HL-60 (cell line): ENCODE results near the gene PPP2R5C.

Source experiments
- DNase-seq, 2 experiments: peaks; one replicate each; pipeline ENCODE4 v3.0.0-alpha.2; 2010 to 2020; ENCODE audit warnings: low read depth in 1 of 2, low spot score in 1 of 2
- H3K27ac ChIP-seq: fragments of 250-450 bp; sonication (Bioruptor Pico); replicated peaks from 2 replicates; pipeline ENCODE4 v1.5.1; 2020; ENCODE audit warnings: mild to moderate bottlenecking, moderate library complexity
- H3K27me3 ChIP-seq: fragments of 250-450 bp; sonication (Bioruptor Pico); 2 replicates; pipeline ENCODE4 v1.5.1; 2021; ENCODE audit warnings: mild to moderate bottlenecking, moderate library complexity; ENCODE audit not compliant: insufficient read depth, poor library complexity, severe bottlenecking
- H3K4me3 ChIP-seq: replicated peaks from 2 replicates; pipeline ENCODE4 v1.5.1; 2011; ENCODE audit warnings: mild to moderate bottlenecking, control low read depth, low read length; ENCODE audit not compliant: insufficient read depth
- CTCF ChIP-seq: IDR thresholded peaks from one replicate; pipeline ENCODE4 v1.5.1; 2011; ENCODE audit warnings: low read length, control low read depth, inconsistent platforms; ENCODE audit not compliant: insufficient read depth
- GABPA ChIP-seq: IDR thresholded peaks from 2 replicates; pipeline ENCODE4 v1.6.1; 2012; ENCODE audit warnings: low read depth
- POLR2AphosphoS5 ChIP-seq: IDR thresholded peaks from 2 replicates; pipeline ENCODE4 v1.6.1; 2012; ENCODE audit warnings: low read depth
- SPI1 ChIP-seq: IDR thresholded peaks from 2 replicates; pipeline ENCODE4 v1.6.1; 2012; ENCODE audit warnings: low read depth, mild to moderate bottlenecking, borderline replicate concordance
- TF ChIP-seq, protein P1 (sequence below): IDR thresholded peaks from 2 replicates; pipeline ENCODE4 v1.6.1; 2012; ENCODE audit warnings: low read depth; ENCODE audit not compliant: insufficient replicate concordance

The PPP2R5C gene

GRCh38 chr14:101839236-101839635, 77.7 kb downstream of the PPP2R5C start:
- no peak overlapping the region for H3K27ac ChIP-seq
- H3K4me3 ChIP-seq = no peak overlapping the region
- DNase-seq = no peak
- TF ChIP-seq POLR2AphosphoS5 = 0 out of 2 replicates have a peak, but pooled peaks have one; percentile 32
- TF ChIP-seq, protein P1, sequence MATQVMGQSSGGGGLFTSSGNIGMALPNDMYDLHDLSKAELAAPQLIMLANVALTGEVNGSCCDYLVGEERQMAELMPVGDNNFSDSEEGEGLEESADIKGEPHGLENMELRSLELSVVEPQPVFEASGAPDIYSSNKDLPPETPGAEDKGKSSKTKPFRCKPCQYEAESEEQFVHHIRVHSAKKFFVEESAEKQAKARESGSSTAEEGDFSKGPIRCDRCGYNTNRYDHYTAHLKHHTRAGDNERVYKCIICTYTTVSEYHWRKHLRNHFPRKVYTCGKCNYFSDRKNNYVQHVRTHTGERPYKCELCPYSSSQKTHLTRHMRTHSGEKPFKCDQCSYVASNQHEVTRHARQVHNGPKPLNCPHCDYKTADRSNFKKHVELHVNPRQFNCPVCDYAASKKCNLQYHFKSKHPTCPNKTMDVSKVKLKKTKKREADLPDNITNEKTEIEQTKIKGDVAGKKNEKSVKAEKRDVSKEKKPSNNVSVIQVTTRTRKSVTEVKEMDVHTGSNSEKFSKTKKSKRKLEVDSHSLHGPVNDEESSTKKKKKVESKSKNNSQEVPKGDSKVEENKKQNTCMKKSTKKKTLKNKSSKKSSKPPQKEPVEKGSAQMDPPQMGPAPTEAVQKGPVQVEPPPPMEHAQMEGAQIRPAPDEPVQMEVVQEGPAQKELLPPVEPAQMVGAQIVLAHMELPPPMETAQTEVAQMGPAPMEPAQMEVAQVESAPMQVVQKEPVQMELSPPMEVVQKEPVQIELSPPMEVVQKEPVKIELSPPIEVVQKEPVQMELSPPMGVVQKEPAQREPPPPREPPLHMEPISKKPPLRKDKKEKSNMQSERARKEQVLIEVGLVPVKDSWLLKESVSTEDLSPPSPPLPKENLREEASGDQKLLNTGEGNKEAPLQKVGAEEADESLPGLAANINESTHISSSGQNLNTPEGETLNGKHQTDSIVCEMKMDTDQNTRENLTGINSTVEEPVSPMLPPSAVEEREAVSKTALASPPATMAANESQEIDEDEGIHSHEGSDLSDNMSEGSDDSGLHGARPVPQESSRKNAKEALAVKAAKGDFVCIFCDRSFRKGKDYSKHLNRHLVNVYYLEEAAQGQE = no peak
- no peaks in the 10 kb centered on the region for H3K27me3 ChIP-seq

DNA sequence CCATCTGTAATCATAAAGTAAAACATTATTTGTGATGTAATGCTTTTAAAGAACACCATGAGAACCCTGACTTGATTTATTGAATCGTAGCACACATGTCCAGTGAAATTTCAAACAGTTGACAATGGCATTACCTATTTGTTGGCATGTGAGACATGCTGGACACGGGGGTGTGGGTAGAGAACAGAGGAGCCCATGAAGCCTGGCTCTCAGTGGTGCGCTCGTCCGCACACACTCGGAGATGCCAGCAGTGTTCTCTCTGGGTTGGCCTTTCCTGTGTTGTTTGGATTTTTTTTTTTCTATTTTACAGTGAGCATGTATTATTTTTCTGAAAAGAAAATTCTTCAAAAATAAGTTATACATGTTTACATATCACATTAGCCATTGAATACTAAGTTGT, 78.2 kb downstream of the PPP2R5C start:
- TF ChIP-seq CTCF (no peak), GABPA (no peak), SPI1 (no peak), POLR2AphosphoS5 (no peak)
- TF ChIP-seq, protein P1 = no peak
- Histone ChIP-seq H3K27ac (no peak overlapping the region), H3K27me3 (no peaks in the 10 kb centered on the region), H3K4me3 (no peak overlapping the region)
- DNase-seq = no peak

DNA sequence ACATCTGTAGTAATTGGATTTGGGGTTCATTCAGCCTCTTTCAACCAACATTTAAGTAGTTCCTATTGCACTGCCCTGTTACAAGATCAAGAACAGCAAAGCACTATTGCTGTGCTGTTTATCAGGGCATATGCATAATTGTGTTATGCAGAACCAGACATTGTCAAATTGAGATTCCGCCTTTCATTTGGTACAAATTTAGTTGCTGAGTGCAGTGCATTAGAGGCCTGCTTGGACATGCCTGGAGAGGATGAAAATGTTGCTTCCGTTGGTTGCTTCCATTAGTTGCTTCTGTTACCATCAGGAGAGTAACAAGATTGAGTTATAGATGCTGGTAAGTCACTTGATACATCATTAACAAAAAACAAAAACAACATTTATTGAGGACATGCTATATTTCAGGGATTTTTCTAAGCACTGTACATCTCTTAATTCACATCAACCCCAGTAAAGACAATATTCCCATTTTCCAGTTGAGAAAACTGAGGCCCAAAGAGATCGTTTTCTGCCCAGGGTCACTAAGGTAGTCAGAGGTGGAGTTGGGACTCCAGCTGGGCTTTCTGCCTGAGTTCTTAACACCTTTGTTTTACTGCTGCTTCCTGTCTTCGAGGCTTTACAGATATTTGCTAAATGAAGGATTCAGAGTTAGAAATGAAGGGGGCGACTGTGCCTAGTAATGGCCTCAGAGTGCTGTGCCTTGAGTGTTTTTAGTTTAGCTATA, 79.3 kb downstream of the PPP2R5C start:
- TF ChIP-seq SPI1 (no peak), POLR2AphosphoS5 (no peak), CTCF (no peak), GABPA (no peak)
- TF ChIP-seq, protein P1 = no peak
- no peak for DNase-seq
- Histone ChIP-seq H3K27ac (no peak overlapping the region), H3K4me3 (no peak overlapping the region), H3K27me3 (no peaks in the 10 kb centered on the region)
